Subcutaneous adipose tissue (tissue), 4 donors: ENCODE data around the gene NOD2. TPM values are rescaled to one million over a fixed set of nuclear protein-coding genes. Genes with fewer than 3 reads are reported as not detected.

Experiments
- total RNA-seq, 4 donors: library from RNA; depleted of rRNA; stranded (reverse); fragments of >200 nt; gene quantifications; one replicate each; pipeline ENCODE4 v1.1.0, GENCODE V29; 2016
- TF ChIP-seq, protein P1 (sequence below): fragments of 450-650 bp; IDR thresholded peaks from one replicate; pipeline ENCODE4 v1.5.1; 2016; ENCODE audit warnings: low read depth, mild to moderate bottlenecking, control low read depth, antibody characterized with exemption, moderate library complexity

The NOD2 gene
- total RNA-seq, 4 donors from 2014 or later, result 0.94 to 10.2 (median 3.1) TPM

DNA sequence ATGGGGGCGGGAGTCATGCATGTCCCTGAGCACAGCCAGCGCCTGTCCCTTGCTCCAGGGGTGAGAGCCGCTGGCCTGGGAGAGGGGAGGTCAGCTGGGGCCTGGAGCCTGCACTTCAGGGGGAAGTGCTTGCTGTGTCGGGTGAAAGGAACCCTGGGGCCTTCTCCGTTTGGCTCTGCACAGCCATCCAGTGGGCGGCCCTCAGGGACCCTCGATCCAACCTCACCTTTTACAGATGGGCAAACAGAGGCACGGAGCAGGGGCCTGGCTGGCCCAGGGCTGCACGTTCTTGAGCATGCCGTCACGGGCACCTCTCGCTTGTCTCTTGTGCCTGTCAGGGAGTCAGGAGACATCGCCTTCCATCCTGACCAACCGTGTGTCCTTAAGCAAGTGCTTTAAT is 14.1 kb upstream of the NOD2 start:
- TF ChIP-seq, protein P1, sequence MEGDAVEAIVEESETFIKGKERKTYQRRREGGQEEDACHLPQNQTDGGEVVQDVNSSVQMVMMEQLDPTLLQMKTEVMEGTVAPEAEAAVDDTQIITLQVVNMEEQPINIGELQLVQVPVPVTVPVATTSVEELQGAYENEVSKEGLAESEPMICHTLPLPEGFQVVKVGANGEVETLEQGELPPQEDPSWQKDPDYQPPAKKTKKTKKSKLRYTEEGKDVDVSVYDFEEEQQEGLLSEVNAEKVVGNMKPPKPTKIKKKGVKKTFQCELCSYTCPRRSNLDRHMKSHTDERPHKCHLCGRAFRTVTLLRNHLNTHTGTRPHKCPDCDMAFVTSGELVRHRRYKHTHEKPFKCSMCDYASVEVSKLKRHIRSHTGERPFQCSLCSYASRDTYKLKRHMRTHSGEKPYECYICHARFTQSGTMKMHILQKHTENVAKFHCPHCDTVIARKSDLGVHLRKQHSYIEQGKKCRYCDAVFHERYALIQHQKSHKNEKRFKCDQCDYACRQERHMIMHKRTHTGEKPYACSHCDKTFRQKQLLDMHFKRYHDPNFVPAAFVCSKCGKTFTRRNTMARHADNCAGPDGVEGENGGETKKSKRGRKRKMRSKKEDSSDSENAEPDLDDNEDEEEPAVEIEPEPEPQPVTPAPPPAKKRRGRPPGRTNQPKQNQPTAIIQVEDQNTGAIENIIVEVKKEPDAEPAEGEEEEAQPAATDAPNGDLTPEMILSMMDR, result no peak

DNA sequence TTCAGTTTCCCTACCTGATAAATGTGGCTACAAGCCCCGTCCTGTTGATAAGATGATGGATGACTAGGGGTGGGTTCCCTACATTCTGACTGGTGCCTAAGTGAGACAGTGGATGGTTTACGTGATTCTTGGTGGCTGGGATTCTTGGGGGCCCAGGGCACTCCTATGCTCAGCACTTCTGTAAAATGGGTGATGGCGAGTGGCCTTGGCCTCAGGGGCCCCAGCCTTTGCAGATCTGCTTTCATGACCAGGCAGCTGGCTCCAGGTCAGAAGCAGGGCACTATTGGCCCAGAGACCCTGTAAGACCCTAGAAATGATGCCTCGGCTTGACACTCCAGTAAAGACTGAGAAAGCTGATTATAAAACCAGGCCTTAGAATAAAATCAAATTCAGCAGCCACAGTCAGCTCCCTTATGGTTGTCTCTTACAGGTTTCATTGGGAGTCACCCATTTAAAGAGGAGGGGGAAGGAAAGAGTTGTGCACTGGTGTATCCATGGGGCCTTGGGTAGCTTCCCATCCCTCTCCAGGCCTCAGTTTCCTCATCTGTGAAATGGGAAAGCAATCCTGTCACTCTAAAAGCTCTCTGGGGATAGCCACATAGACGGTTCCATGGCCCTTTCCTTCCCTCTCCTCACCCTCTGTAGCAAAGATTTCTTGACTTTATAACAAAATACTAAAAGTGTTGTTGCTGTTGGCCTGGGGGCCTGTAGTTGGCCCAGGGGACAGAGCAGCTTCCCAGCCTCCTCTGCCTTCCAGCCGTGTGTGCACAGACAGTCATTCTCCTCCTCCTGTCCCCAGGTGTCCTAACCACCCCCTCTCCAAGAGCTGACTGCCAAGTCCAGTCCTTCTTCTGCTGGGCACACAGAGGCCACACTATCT is 13.5 kb upstream of the NOD2 start:
- TF ChIP-seq, protein P1, result no peak

DNA sequence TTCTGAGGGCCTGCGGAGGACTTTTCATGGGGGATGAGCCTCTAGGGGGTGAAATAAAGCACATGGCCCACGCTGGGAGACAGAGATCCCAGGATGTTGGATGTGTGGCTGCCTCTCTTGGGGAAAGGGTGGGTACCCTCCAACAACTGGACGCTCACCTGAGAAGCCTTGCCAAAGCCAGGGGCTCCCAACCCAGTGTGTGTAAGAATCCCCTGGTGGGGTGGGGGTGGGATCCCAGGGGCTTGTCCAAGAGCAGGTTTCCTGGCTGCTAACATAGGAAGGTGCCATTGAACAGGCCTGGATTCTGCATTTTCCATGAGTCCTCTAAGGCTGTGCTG is 12.9 kb upstream of the NOD2 start:
- TF ChIP-seq, protein P1, result no peak

DNA sequence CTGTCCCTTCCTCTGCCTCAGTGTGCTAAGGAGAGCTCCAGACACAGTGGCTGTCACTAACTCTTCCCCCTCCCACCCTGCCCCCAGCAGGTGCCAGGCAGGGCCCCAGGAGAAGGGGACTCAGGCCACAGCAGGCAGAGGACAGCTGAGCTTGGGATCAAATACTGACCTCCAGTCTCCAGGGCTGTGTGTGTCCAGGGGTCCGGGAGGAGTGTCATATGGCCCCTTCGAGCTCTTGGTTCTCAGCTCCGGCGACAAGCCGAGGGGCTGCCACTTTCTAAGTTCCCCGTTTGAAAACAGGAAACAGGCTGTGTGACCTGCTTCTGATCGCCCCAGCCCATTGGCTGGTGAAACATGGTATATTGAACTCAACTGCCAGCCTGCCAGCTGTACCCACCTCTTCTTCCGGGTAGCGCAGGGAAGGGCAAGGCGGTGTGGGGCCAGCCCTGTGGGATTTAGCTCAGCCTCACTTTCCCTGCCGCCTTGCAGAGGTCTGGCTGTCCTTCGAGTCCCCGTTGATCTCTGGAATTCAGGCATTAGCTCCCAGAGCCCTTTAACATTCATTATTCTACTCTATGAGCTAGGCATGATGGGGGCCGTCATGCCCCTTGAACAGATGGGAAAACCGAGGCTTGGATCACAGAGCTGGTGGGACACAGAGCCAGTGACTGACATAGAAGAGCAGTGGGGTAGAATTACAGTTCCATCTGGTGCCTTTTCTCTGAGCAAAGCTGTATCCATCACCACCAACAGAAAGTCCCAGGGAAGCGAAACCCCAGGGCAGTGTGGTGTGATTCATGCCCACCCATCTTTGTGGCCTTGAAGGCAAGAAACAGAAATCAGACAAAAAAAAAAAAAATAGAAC is 12.2 kb upstream of the NOD2 start, which contains the start of gene SNX20:
Gene SNX20, minus strand, starts transcription at position 292 of the 865 bp plus-strand sequence. CDS start 3,786 bp downstream, outside the sequence.
- TF ChIP-seq, protein P1, result no peak

DNA sequence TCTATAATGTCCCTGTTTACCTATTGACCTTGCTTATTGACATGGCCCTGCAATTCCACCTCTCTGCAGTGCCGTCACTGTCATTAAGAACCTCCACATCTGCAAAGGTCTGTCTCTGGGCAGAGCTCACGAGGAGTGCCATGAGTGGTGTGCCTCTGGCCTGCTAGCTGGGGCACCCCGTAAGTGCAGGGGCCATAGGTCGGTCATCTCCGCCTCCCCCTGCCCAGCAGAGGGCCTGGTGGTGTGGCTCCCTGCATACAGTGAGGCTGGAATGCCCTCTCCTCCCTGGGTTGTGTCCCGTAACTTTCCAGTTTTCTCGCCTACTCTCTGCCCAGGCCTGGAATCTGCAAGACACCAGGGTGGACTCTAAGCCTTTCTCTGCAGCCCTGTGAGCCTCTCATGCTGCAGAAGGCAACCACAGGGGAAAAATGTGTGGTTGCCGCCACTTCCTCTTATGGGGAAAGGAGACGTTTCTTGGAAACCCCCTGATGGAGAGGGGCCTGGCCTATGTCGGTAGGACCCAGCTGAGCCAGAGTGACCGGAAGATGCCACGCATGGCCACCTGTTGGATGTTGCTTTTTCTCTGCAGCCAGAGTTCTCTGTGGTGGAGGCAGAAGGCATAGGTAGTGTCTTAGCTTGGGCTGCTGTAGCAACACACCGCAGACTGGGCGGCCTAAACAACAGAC is 9.6 kb upstream of the NOD2 start:
- TF ChIP-seq, protein P1, result no peak

DNA sequence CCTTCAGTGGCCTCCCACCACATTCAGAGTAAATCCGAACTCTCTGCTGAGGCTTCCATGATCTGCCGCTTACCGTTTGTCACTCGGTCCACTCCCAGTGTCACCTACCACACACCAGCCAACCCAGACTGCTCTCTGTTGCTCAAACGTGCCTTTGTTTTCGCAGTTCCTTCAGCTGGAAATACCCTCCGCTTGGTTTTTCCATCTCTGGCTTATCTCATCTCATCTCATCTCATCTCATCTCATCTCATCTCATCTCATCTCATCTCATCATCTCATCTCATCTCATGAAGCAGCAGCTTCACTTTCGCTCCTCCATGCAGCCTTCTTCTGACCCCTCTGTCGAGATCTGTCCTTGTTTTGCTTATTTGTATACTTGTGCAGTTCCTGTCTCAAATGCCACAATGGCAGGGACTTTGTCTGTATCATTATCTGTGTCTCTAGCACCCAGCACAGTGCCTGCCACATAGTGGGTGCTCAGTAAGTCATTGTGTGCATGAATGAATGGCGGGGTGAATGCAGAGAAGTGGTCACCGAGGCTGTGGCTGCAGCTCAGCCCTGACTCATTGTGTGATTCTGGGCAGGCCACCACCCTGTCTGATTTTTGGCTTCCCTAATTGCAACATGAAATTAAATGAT is 8.5 kb upstream of the NOD2 start:
- TF ChIP-seq, protein P1, result no peak
